HG03159 (cell line): ENCODE data around the gene BIVM.

Experiments
- ATAC-seq: cut with Tn5 transposase; IDR thresholded peaks from one replicate; pipeline ENCODE4 v1.9.1; 2021; ENCODE audit warnings: mild to moderate bottlenecking, moderate library complexity; ENCODE audit not compliant: unreplicated experiment

BIVM gene

GRCh38 chr13:102838982-102839381 lies 40.1 kb downstream of the BIVM start:
- no peak for ATAC-seq

- no peak for ATAC-seq
Measured at GRCh38 chr13:102839462-102839861, 40.5 kb downstream of the BIVM start.

- ATAC-seq: peak; percentile 25
Measured at GRCh38 chr13:102845289-102845629, 46.3 kb downstream of the BIVM start.

GRCh38 chr13:102845630-102846260 lies 46.8 kb downstream of the BIVM start, which contains the start of gene ERCC5:
Gene ERCC5, plus strand, starts transcription at chr13:102846032. Its CDS starts 235 bp downstream, at chr13:102846267.
- ATAC-seq: peak; percentile 84

GRCh38 chr13:102846261-102847015 lies 47.5 kb downstream of the BIVM start:
- ATAC-seq: peak; percentile 48

GRCh38 chr13:102847272-102848234 lies 48.6 kb downstream of the BIVM start:
- no peak for ATAC-seq

GRCh38 chr13:102848956-102849355 lies 50.0 kb downstream of the BIVM start:
- ATAC-seq: no peak

- ATAC-seq: no peak
Measured at GRCh38 chr13:102852556-102852955, 53.6 kb downstream of the BIVM start.

GRCh38 chr13:102854675-102855074 lies 55.8 kb downstream of the BIVM start:
- peak; percentile 50 for ATAC-seq

GRCh38 chr13:102856557-102856956 lies 57.6 kb downstream of the BIVM start:
- no peak for ATAC-seq

- ATAC-seq: no peak
Measured at GRCh38 chr13:102862624-102863210, 63.8 kb downstream of the BIVM start.

- no peak for ATAC-seq
Measured at GRCh38 chr13:102863590-102863989, 64.7 kb downstream of the BIVM start.

GRCh38 chr13:102868366-102868936 lies 69.5 kb downstream of the BIVM start:
- ATAC-seq: no peak

- ATAC-seq: peak; percentile 13
Measured at GRCh38 chr13:102869948-102870676, 71.2 kb downstream of the BIVM start.

- ATAC-seq: peak; percentile 79
Measured at GRCh38 chr13:102870677-102871415, 71.9 kb downstream of the BIVM start.

- no peak for ATAC-seq
Measured at GRCh38 chr13:102872131-102872530, 73.2 kb downstream of the BIVM start.

- no peak for ATAC-seq
Measured at GRCh38 chr13:102872531-102872930, 73.6 kb downstream of the BIVM start.

- ATAC-seq: no peak
Measured at GRCh38 chr13:102873653-102874052, 74.7 kb downstream of the BIVM start.

- ATAC-seq: no peak
Measured at GRCh38 chr13:102875256-102875655, 76.3 kb downstream of the BIVM start.
